GM12892 (cell line): ENCODE measurements around the gene RNF224.

Experiments used
- DNase-seq: peaks from one replicate; pipeline ENCODE4 v3.0.0; 2011; ENCODE audit not compliant: insufficient read length
- FAIRE-seq: peaks from 2 replicates; lab custom pipeline; 2011; peaks lifted over from hg19 to GRCh38; lab: Jason Lieb, UNC
- POLR2A ChIP-seq: IDR thresholded peaks from 2 replicates; pipeline ENCODE4 v1.6.1; 2011; ENCODE audit warnings: low read depth, low read length, control low read depth
- POLR2AphosphoS5 ChIP-seq: IDR thresholded peaks from 2 replicates; pipeline ENCODE4 v1.6.1; 2011; ENCODE audit warnings: low read depth, low read length, control low read depth
- TAF1 ChIP-seq: IDR thresholded peaks from 2 replicates; pipeline ENCODE4 v1.6.1; 2011; ENCODE audit warnings: low read depth, mild to moderate bottlenecking, control low read depth, low read length, borderline replicate concordance

The RNF224 gene

DNA sequence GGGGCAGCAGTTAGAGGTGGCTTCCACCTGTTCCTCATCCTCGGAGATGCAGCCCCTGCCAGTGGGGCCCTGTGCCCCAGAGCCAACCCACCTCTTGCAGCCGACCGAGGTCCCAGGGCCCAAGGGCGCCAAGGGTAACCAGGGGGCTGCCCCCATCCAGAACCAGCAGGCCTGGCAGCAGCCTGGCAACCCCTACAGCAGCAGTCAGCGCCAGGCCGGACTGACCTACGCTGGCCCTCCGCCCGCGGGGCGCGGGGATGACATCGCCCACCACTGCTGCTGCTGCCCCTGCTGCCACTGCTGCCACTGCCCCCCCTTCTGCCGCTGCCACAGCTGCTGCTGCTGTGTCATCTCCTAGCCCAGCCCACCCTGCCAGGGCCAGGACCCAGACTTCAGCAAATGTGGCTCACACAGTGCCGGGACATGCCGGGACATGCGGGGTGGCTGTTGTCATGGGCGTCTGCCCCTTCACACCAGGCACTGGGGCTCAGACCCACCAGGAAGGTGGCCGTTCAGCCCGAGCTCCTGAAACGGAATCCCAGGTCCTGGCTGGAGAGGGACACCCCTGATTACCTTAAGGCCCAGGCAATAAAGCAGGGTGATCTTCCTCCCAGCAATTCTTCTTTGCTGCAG, 1.5 kb upstream of the RNF224 start:
- TF ChIP-seq TAF1 (no peak), POLR2A (no peak), POLR2AphosphoS5 (no peak)
- FAIRE-seq (no peak), DNase-seq (no peak)

DNA sequence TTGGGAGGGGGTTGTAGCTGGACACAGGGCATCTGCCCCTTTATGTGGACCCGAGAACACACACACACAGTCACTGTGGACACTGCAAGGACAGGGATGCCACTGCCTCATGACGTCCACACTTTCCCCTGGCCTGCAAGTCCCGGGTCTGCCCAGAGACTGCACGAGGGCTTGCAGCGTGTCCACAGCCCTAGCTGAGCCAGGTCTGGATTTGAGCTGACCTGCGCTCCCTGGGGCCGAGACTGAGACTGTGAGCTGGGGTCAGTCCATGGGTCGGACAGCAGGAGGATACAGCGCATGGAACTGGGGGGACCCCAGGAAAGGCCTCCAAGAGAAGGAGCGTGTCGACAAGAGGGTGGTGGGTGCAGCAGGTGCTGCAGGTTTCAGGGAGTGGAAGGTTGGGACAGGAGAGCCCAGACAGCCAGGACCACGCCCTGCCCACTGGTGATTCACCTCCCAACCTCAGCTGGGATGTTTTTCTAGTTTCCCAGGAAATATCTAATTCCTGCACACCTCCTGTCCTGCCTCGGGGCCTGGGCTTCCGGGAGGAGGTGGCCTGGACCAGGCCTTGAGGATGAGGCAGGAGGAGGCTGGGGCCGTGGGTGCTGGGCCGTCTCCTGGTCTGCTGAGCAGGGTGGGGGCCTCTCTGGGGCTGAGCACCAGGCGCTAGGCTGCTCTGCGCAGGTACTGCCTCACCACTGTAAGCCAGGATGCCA, 806 bp upstream of the RNF224 start:
- no peak for TF ChIP-seq POLR2AphosphoS5
- no peak for TF ChIP-seq TAF1
- no peak for TF ChIP-seq POLR2A
- DNase-seq (no peak), FAIRE-seq (no peak)

GRCh38 chr9:137227853-137228505, 677 bp downstream of the RNF224 start:
- FAIRE-seq: no peak
- TF ChIP-seq TAF1 (no peak), POLR2AphosphoS5 (no peak)
- no peak for DNase-seq

DNA sequence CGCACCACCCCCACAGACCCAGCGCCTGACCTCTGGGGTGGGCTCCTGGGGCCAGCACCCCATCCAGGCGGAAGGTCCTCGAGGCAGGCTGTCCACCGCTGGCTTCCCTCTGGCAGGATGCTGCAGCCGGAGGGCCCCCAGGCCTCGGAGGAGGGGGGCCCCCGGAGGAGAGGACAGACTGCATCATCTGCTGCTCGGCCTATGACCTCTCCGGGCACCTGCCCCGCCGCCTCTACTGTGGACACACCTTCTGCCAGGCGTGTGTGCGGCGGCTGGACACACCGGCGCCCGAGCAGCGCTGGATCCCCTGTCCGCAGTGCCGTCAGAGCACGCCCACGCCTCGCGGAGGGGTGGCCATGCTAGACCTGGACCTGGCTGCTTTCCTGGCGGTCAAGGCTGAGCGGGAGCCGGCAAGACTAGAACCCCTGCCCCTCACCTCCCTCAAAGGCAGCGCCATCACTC, 1.2 kb downstream of the RNF224 start:
- no peak for TF ChIP-seq POLR2AphosphoS5
- no peak for TF ChIP-seq TAF1
- TF ChIP-seq POLR2A: no peak
- DNase-seq (no peak), FAIRE-seq (no peak)

- TF ChIP-seq POLR2A (no peak), POLR2AphosphoS5 (no peak), TAF1 (no peak)
- DNase-seq (no peak), FAIRE-seq (no peak)
These were observed 1.9 kb downstream of the RNF224 start for GRCh38 chr9:137228968-137229896.

DNA sequence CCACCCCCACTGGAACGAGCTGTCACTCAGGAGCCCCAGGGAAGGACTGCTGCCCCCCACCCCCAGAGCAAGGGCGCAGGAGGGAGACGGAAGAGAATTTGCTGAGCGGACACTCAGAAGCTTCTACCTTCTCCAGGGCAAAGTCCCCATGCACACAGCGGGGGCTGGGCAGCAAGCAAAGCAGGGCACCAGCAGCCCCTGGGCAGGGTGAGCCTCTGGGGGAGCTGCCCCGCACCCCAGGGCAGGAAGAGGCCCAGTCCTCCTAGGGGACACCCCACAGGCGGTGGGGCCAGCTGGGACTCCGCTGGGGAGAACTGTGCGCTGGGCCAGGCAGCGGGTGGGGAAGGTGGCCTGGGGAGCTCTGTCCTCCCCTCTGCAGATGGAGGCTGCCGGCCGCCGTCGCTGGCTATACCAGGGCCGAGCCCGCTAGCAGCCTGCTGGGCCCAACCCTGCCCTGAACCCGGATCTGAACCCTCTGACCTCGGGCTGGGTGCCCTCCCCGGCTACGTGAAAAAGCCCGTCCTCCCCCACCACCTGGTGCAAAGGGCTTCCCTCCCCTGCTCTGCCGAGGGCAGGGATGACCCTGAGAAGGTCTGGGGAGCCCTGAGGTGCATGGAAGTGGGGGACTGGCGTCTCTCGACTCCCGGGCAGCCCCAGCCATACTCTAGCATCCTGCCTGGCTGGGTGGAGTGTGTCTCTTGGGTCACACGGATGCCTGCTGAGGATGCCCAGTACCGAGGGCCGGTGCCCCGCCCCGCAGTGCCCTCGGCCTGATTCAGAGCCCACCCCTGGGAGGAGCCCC, 2.8 kb downstream of the RNF224 start:
- TF ChIP-seq POLR2A (no peak), TAF1 (no peak), POLR2AphosphoS5 (no peak)
- DNase-seq: no peak
- no peak for FAIRE-seq

DNA sequence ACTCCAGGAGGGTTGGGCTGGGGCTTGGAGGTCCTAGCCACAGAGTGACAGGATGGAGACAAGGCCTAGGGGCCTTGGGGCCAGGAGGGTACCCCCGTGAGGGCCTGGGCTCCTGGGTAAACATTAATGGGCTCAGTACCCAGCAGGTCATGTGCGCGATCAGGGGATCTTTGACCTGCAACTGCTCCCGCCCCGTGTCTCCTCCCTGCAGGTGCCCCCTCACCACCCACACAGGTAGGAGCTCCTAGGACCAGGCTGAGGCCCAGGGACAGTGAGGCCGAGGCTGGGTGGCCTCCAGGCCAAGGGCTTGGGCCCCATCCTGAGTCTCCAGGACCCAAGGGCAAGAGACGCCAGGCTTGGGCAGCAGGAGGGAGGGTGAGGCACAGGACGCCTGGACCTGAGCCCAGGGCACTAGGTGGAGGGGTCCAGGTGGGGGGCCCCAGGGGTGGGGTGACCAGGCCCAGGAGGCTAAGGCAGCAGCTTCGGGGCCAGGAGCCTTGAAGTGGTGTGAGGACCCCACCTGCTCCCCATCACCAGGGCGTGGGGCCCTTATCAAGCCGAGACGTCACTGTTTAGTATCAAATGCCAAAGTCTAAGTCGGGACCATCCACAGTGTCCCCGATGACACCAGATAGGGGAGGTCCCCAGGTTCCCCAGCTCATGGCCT, 3.5 kb downstream of the RNF224 start, which contains the start of gene SLC34A3:
Gene SLC34A3, plus strand, starts transcription at position 197 of the 667 bp plus-strand sequence. CDS start 802 bp downstream, outside the sequence.
- FAIRE-seq: no peak
- no peak for DNase-seq
- TF ChIP-seq TAF1 (no peak), POLR2AphosphoS5 (no peak), POLR2A (no peak)

DNA sequence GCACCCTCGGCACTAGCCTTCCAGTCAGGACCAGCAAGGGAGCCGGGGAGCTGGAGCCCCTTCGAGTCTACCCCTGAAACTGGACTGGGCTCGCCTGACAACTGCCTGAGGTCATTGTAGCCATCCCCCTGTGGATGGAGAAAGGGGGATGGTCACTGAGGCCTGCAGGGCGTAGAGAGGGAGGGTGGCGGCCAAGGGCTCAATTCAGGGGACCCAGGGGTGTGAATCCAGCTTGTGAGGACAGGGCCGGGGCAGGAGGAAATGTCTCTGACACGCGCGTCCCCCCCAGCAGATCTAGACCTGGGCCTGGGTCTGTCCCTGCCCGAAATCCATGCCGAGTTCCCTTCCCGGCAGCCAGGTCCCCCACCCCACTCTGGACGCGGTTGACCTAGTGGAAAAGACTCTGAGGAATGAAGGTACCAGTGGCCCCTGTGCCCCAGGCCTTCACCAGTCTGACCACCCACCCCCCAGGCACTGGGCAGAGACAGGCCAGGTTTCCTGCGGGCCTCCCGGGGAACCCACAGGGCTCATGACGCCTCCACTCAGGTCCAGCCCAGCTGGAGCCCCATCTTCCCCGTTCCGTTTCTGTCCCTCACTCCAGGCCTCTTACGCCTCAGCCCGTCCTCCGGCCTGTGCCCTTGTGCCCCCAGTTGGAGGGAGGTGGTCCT, 4.2 kb downstream of the RNF224 start:
- no peak for FAIRE-seq
- no peak for DNase-seq
- TF ChIP-seq POLR2A (no peak), TAF1 (no peak), POLR2AphosphoS5 (no peak)

- FAIRE-seq (no peak), DNase-seq (no peak)
- TF ChIP-seq TAF1: no peak
- TF ChIP-seq POLR2A: no peak
These were observed 4.8 kb downstream of the RNF224 start for GRCh38 chr9:137232101-137232500.
